GM12891 (cell line): Measurements from ENCODE around the gene PPP2CA.
"Not testable (repeated sequence)": the region's sequence is repeated elsewhere in the genome, so short reads cannot be mapped to it uniquely, and the experiment has no call there.

ENCODE experiments used
- DNase-seq: peaks from one replicate; pipeline ENCODE4 v3.0.0; 2011; ENCODE audit warnings: low spot score; ENCODE audit not compliant: insufficient read length
- FAIRE-seq: peaks from 2 replicates; lab custom pipeline; 2011; peaks lifted over from hg19 to GRCh38; lab: Jason Lieb, UNC
- PAX5 ChIP-seq: IDR thresholded peaks from 2 replicates; pipeline ENCODE4 v1.6.1; 2011; ENCODE audit warnings: low read length, moderate library complexity, mild to moderate bottlenecking; ENCODE audit not compliant: insufficient read depth, severe bottlenecking
- POLR2A ChIP-seq: IDR thresholded peaks from 2 replicates; pipeline ENCODE4 v1.6.1; 2011; ENCODE audit warnings: low read depth, low read length, control low read depth
- POLR2AphosphoS5 ChIP-seq: IDR thresholded peaks from 2 replicates; pipeline ENCODE4 v1.6.1; 2011; ENCODE audit warnings: low read depth, low read length, control low read depth
- POU2F2 ChIP-seq: IDR thresholded peaks from 2 replicates; pipeline ENCODE4 v1.6.1; 2011; ENCODE audit warnings: low read depth, mild to moderate bottlenecking, control low read depth, low read length, moderate library complexity
- SPI1 ChIP-seq: IDR thresholded peaks from 2 replicates; pipeline ENCODE4 v1.6.1; 2011; ENCODE audit warnings: low read depth, low read length, control low read depth
- TAF1 ChIP-seq: IDR thresholded peaks from 2 replicates; pipeline ENCODE4 v1.6.1; 2011; ENCODE audit warnings: low read depth, low read length, control low read depth

The PPP2CA gene

DNA sequence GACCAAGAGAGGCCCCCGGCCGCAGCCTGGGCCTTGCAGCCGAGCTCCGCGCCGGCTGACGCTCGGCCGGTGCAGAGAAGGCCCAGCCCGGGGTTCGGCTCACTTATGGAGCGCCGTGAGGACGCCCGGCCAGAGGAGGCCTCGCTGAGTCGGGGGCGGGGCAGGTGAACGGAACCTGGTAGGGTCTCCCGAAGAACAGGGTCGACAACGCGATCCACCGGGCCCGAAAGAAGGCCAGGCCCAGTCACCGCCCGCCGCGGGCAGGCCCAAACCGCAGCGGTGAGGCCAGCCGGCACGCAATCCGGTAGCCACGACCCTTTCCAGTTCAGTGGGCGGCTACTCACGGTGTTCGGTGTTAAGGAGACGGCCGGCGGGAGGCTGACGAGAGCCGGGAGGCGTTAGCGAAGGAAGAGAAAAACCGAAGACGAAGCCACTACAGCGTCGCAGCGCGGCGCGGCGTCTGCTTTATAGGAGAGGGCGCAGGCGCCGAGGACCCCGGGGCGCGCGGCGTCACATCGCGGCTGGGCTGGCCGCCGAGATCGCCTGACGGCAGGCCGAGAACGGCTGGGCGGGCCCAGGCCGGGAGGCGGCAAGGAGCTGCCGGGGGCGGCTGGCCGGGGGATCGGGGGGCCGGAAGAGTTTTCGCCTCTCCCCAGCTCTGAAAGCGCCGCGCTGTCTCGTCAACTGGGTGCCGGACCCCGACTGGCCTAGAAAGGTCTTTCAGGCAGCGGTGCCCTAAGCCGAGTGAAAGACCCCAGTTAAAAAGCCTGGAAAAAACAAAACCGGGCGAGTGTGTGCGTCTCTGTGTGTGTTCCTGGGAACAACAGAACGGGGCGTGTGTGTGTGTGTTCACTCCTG lies 49.1 kb downstream of the PPP2CA start, which contains the start of gene SKP1:
Gene SKP1, minus strand, starts transcription at position 440 of the 858 bp plus-strand sequence. CDS start 2,928 bp downstream, outside the sequence.
- FAIRE-seq: peak; percentile 93

DNA sequence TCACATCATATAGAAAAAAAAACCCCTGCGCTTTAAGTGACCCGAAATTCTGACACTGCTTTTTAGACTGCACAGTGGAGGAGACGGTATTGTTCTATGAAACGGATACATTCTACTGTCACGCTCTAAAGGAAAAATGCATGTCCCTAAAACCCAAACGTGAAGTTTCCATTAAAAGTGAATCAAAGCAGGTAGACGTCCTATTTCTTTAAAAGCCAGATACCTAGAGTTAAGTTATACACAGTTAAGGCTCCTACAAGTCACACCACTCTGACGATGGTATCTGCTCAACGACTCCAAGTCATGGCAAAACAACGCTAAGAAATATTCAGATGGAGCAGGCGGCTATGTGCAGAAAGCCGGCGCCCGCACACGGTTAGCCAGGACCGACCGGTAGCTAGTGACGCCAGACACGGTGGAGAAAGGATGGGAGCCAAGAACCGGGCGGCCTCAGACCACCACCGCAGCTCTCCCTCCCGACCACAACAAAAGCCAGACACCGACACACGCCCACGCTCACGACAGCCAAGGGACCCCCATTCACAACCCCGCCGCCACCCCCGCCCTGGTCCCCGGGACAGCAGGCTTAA lies 49.9 kb downstream of the PPP2CA start:
- no peak for TF ChIP-seq PAX5
- no peak for TF ChIP-seq SPI1
- no peak for TF ChIP-seq POLR2A
- TF ChIP-seq POLR2AphosphoS5: no peak
- no peak for TF ChIP-seq TAF1
- TF ChIP-seq POU2F2: no peak
- DNase-seq (no peak), FAIRE-seq (peak; percentile 50)

More for the DNA sequence above, 49.1 kb downstream of the PPP2CA start, which contains the start of gene SKP1:
- TF ChIP-seq POU2F2 (peak; percentile 93), POLR2AphosphoS5 (peak; percentile 99), SPI1 (no peak), POLR2A (peak; percentile 99), TAF1 (peak; percentile 88), PAX5 (no peak)
- DNase-seq: peak; percentile 82

DNA sequence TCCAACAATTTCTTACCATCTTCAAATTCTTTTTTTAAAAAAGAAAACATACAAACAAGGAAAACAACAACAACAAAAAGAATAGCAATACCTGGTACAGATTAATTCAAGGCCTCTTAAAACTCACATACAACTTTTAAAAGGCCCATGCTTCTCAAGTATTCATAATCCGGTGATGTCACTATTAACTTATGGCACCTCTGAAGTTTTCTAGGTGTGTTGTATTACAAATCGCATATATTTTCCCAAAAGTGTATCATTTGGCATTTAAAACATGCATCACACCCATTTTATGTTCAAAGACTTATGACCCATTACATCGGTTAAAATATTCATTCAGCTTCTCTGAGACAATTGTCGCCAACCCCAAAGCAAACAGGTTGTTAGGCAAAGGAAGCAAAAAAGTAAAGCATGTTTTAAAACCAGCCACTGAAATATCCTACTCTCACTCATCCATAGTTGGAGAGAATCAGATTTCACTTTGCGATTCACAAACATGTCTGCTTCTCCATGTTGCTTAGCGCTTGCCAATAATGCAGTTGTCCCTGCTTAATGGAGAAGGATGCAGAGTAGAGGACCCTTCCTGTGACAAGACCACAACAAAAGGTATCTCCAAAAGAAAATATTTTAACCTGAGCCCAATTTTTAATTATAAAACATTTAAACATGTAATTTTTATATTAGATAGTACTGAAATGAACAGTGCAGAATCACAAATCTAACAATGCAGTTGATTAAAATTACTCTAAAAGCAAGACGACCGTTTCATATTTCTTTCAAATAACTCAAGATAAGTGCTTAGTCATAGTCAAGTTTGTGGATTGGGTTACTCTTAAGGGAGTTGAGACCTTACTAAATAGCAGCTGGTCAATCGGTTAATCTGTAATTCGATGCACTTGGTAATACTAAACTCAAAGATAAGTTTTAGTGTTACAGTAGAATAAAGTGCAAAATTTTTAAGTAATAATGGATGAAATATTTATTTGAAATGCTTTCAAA lies 50.7 kb downstream of the PPP2CA start:
- DNase-seq (no peak), FAIRE-seq (peak; percentile 40)
- TF ChIP-seq PAX5 (no peak), TAF1 (no peak), SPI1 (no peak), POLR2AphosphoS5 (no peak), POLR2A (no peak), POU2F2 (no peak)

GRCh38 chr5:134171972-134172371 lies 53.9 kb downstream of the PPP2CA start:
- no peak for FAIRE-seq
- TF ChIP-seq SPI1: no peak
- TF ChIP-seq POU2F2: no peak
- TF ChIP-seq POLR2AphosphoS5: no peak
- no peak for TF ChIP-seq PAX5
- no peak for TF ChIP-seq TAF1
- TF ChIP-seq POLR2A: no peak
- no peak for DNase-seq

DNA sequence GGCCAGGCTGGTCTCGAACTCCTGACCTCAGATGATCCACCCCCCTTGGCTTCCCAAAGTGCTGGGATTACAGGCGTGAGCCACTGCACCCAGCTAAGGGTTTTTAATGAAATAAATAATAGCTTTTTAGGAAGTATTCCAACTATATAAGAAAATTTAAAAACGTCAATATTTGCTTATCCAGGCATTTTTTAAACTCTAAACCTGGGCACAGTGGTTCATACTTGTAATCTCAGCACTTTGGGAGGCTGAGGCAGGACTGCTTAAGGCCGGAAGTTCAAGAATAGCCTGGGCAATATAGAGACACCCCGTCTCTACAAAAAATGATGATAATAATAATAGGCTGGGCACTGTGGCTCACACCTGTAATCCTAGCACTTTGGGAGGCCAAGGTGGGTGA lies 63.3 kb downstream of the PPP2CA start:
- FAIRE-seq (no peak), DNase-seq (no peak)
- no peak for TF ChIP-seq SPI1
- TF ChIP-seq POLR2AphosphoS5: no peak
- no peak for TF ChIP-seq PAX5
- TF ChIP-seq POU2F2: no peak
- TF ChIP-seq POLR2A: no peak
- TF ChIP-seq TAF1: no peak

DNA sequence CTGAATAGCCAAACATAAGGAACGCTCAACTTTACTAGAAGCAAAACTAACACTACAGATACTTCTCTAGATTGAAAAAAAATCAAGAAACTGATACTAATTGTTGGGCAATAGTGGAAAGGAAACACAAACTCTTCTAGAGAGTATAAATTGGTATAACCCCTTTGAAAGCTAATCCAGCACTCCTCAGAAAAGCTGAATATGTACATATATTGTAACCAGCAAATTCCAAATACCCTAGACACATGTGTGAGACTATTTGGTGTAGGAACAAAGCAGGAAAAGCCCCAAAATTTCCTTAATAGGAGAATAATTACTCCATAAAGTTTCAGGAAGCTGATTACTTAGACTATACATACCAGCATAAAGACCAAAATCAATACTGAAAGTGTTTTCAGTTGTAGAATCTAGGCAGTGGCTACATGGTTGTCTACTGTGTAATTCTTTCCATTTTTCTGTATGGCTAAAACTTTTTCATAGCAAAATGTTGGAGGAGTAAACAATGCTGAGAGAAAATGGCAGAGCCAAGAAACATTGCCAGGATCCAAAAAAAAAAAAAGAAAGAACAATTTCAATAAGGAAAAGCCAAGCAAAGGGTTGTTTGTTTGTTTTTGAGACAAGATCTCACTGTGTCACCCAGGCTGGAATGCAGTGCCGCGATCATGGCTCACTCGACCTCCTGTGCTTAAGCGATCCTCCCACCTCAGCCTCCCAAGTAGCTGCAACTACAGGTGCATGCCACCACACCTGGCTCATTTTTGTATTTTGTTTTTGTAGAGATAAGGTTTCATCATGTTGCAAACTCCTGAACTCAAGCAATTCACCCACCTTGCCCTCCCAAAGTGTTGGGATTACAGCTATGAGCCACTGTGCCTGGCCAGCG lies 64.1 kb downstream of the PPP2CA start:
- TF ChIP-seq POLR2A: no peak
- no peak for TF ChIP-seq PAX5
- TF ChIP-seq TAF1: no peak
- peak; percentile 54 for FAIRE-seq

DNA sequence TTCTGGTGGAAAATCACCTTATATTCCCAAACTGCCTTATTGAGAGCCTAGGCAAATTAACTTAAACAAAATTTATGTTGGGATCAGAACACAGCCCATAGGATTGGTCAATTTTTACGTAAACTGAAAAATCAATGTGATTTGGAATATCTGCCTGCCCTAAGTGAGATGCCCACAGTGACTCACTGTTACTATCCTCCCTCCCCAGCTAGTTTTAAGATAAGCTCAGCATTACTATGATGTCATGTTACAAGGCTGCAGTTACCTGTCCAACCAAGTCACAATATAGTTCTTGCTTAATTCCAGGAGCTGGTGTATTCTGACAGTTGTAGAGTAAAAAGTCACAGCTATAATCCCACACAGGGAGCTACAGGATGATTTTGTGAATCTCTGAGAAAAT lies 72.2 kb downstream of the PPP2CA start:
- DNase-seq: no peak
- TF ChIP-seq POU2F2 (no peak), PAX5 (no peak), TAF1 (no peak), POLR2AphosphoS5 (no peak), POLR2A (no peak), SPI1 (no peak)
- FAIRE-seq: no peak

More for the DNA sequence above, 64.1 kb downstream of the PPP2CA start:
- no peak for DNase-seq

DNA sequence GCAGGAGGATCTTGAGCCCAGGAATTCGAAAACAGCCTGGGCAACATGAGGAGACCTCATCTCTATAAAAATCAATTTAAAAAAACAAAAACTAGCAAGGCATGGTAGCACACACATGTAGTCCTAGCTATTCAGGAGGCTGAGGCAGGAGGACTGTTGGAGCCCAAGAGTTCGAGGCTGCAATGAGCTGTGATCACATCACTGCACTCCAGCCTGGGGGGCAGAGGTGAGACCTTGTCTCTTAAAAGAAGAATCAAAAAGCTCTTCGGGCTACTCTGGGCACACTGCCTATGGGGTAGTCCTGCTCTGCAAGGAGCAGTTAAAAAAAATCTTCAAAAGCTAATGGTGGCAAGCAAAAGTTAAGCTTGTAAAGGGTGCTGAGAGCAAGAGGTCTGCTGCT lies 72.6 kb downstream of the PPP2CA start:
- no peak for TF ChIP-seq POLR2AphosphoS5
- TF ChIP-seq PAX5: no peak
- no peak for TF ChIP-seq SPI1
- TF ChIP-seq POLR2A: no peak
- TF ChIP-seq POU2F2: no peak
- no peak for TF ChIP-seq TAF1
- FAIRE-seq (no peak), DNase-seq (no peak)

GRCh38 chr5:134152173-134152832 lies 73.6 kb downstream of the PPP2CA start:
- FAIRE-seq, DNase-seq: not testable (repeated sequence)
